A549 (cell line): ENCODE measurements around the gene ACTN2. TPM values are rescaled to one million over a fixed set of nuclear protein-coding genes. Genes with fewer than 3 reads are reported as not detected.

Source experiments
- ATAC-seq, 2 experiments: fragments of 200-7000 bp in 1 of 2; fragments of >200 bp in 1 of 2; cut with Nextera tagmentation in 1 of 2; cut with Tn5 transposase in 1 of 2; 3 replicates each; pipeline versions ENCODE4 v1.8.0 to v1.9.1; 2018 to 2020; ENCODE audit warnings: mild to moderate bottlenecking in 1 of 2, moderate library complexity in 1 of 2
- CTCF ChIA-PET: fragments of 300-600 bp; sonication (Branson Sonifier 250); formaldehyde crosslinking; extraction: SDS; loops from one replicate; lab custom pipeline; 2021; ENCODE audit warnings: antibody characterized with exemption, inconsistent platforms; lab: Yijun Ruan, JAX
- POLR2A ChIA-PET: fragments of 350-600 bp; formaldehyde crosslinking; extraction: SDS; loops from one replicate; lab custom pipeline; 2021; ENCODE audit warnings: antibody characterized with exemption, inconsistent platforms; lab: Yijun Ruan, JAX
- DNase-seq, 2 experiments: peaks; one replicate each; pipeline versions ENCODE4 v3.0.0 to v3.0.0-alpha.2; 2011 to 2016; ENCODE audit warnings: low read depth in 1 of 2, low spot score in 1 of 2
- FAIRE-seq: peaks from 2 replicates; lab custom pipeline; 2011; peaks lifted over from hg19 to GRCh38; lab: Jason Lieb, UNC
- H3K27ac ChIP-seq, 2 experiments: fragments of >200 bp; sonication (Bioruptor Twin); formaldehyde crosslinking; 3 replicates each; pipeline ENCODE4 v1.5.1; 2016 to 2017
- H3K4me1 ChIP-seq: fragments of >200 bp; sonication (Bioruptor Twin); formaldehyde crosslinking; 3 replicates; pipeline ENCODE4 v1.6.1; 2016
- H3K4me2 ChIP-seq: fragments of >200 bp; sonication (Bioruptor Twin); formaldehyde crosslinking; 3 replicates; pipeline ENCODE4 v1.6.1; 2016
- H3K4me3 ChIP-seq: fragments of >200 bp; sonication (Bioruptor Twin); formaldehyde crosslinking; 3 replicates; pipeline ENCODE4 v1.5.1; 2016
- H3K9me3 ChIP-seq: fragments of >200 bp; sonication (Bioruptor Twin); formaldehyde crosslinking; 3 replicates; pipeline ENCODE4 v1.6.1; 2016
- CBX2 ChIP-seq: fragments of 200-600 bp; sonication (generic); IDR thresholded peaks from 2 replicates; pipeline ENCODE4 v1.6.1; 2016; ENCODE audit warnings: low read depth, mild to moderate bottlenecking, borderline replicate concordance
- CHD2 ChIP-seq: fragments of 150-350 bp; IDR thresholded peaks from 2 replicates; pipeline ENCODE4 v1.6.1; 2014; ENCODE audit warnings: low read length; ENCODE audit not compliant: partially characterized antibody
- CHD4 ChIP-seq: fragments of 200-600 bp; sonication (generic); IDR thresholded peaks from 2 replicates; pipeline ENCODE4 v1.6.1; 2016; ENCODE audit warnings: antibody characterized with exemption, mild to moderate bottlenecking, borderline replicate concordance
- EHF ChIP-seq: fragments of 250-450 bp; sonication (Bioruptor Pico); IDR thresholded peaks from 2 replicates; pipeline ENCODE4 v1.5.0; 2020; ENCODE audit warnings: mild to moderate bottlenecking
- EP300 ChIP-seq, 2 experiments: fragments of >200 bp; sonication (Bioruptor Twin); formaldehyde crosslinking; IDR thresholded peaks; 2 replicates in 1 of 2; 3 replicates in 1 of 2; pipeline ENCODE4 v1.6.1; 2016 to 2017
- ESRRA ChIP-seq: fragments of 150-350 bp; IDR thresholded peaks from 2 replicates; pipeline ENCODE4 v1.6.1; 2014; ENCODE audit warnings: mild to moderate bottlenecking, low read length, borderline replicate concordance
- FOSB ChIP-seq: fragments of 250-450 bp; sonication (Bioruptor Pico); IDR thresholded peaks from 2 replicates; pipeline ENCODE4 v1.5.0; 2020; ENCODE audit warnings: mild to moderate bottlenecking, moderate library complexity
- FOXS1 ChIP-seq: fragments of 250-450 bp; sonication (Bioruptor Pico); IDR thresholded peaks from 2 replicates; pipeline ENCODE4 v1.5.0; 2020; ENCODE audit warnings: mild to moderate bottlenecking, moderate library complexity
- HDAC2 ChIP-seq: fragments of 200-600 bp; sonication (generic); IDR thresholded peaks from 2 replicates; pipeline ENCODE4 v1.6.1; 2016
- HOXA7 ChIP-seq: fragments of 250-450 bp; sonication (Bioruptor Pico); IDR thresholded peaks from 2 replicates; pipeline ENCODE4 v1.5.0; 2020; ENCODE audit warnings: mild to moderate bottlenecking, moderate library complexity
- HOXB5 ChIP-seq: fragments of 250-450 bp; sonication (Bioruptor Pico); IDR thresholded peaks from 2 replicates; pipeline ENCODE4 v1.5.0; 2020; ENCODE audit warnings: mild to moderate bottlenecking, moderate library complexity
- JUN ChIP-seq, 2 experiments: fragments of >200 bp; sonication (Bioruptor Twin); formaldehyde crosslinking; IDR thresholded peaks; 2 replicates in 1 of 2; 3 replicates in 1 of 2; pipeline ENCODE4 v1.6.1; 2016 to 2017
- MAZ ChIP-seq: fragments of 150-350 bp; IDR thresholded peaks from 2 replicates; pipeline ENCODE4 v1.6.1; 2014; ENCODE audit warnings: antibody characterized with exemption, low read depth, low read length, borderline replicate concordance
- NPAS2 ChIP-seq: fragments of 250-450 bp; sonication (Bioruptor Pico); IDR thresholded peaks from 2 replicates; pipeline ENCODE4 v1.8.0; 2022; ENCODE audit warnings: mild to moderate bottlenecking, moderate library complexity, borderline replicate concordance
- NR3C1 ChIP-seq: fragments of >200 bp; sonication (Bioruptor Twin); formaldehyde crosslinking; IDR thresholded peaks from 3 replicates; pipeline ENCODE4 v1.6.1; 2017
- POLR2AphosphoS2 ChIP-seq: conservative IDR thresholded peaks from 2 replicates; pipeline ENCODE4 v1.6.1; 2012; ENCODE audit warnings: low read length, improper control_type of control experiment, inconsistent platforms
- RARB ChIP-seq: fragments of 250-450 bp; sonication (Bioruptor Pico); IDR thresholded peaks from 2 replicates; pipeline ENCODE4 v1.8.0; 2021; ENCODE audit warnings: mild to moderate bottlenecking, moderate library complexity
- RCOR1 ChIP-seq: fragments of 150-350 bp; IDR thresholded peaks from 2 replicates; pipeline ENCODE4 v1.6.1; 2014; ENCODE audit warnings: antibody characterized with exemption, low read length, low read depth
- RNF2 ChIP-seq: fragments of 200-600 bp; sonication (generic); IDR thresholded peaks from 2 replicates; pipeline ENCODE4 v1.6.1; 2016; ENCODE audit warnings: low read depth, mild to moderate bottlenecking, antibody characterized with exemption, moderate library complexity, borderline replicate concordance
- SMC3 ChIP-seq: fragments of >200 bp; sonication (Bioruptor Twin); formaldehyde crosslinking; IDR thresholded peaks from 3 replicates; pipeline ENCODE4 v1.6.1; 2018; ENCODE audit warnings: inconsistent platforms
- TP53 ChIP-seq: fragments of 250-450 bp; sonication (Bioruptor Pico); IDR thresholded peaks from 2 replicates; pipeline ENCODE4 v1.5.0; 2021; ENCODE audit warnings: mild to moderate bottlenecking, moderate library complexity
- ZC3H11A ChIP-seq: fragments of 450-650 bp; IDR thresholded peaks from 2 replicates; pipeline ENCODE4 v1.6.1; 2014; ENCODE audit warnings: antibody characterized with exemption, mild to moderate bottlenecking
- ZNF302 ChIP-seq: fragments of 250-450 bp; sonication (Bioruptor Pico); IDR thresholded peaks from 2 replicates; pipeline ENCODE4 v1.9.0; 2021; ENCODE audit warnings: inconsistent platforms, mild to moderate bottlenecking, moderate library complexity
- ZSCAN20 ChIP-seq: fragments of 250-450 bp; sonication (Bioruptor Pico); IDR thresholded peaks from 2 replicates; pipeline ENCODE4 v1.8.0; 2022; ENCODE audit warnings: mild to moderate bottlenecking, moderate library complexity
- WGBS: methylation state at CpG from one replicate; pipeline ENCODE4 v1.1.6; 2017; ENCODE audit errors: missing lambda C conversion rate; 5-methylcytosine and 5-hydroxymethylcytosine counted together
- polyA plus RNA-seq, 4 experiments: library from polyadenylated mRNA; depleted of rRNA in 3 of 4; stranded (reverse); fragments of >200 nt; fragmentation: RNase III in 1 of 4; extraction: RNeasy Plus Mini Kit Qiagen cat#74134 plus additional on column Dnase treatment in 1 of 4; gene quantifications; 2 replicates in 3 of 4; 3 replicates in 1 of 4; pipeline ENCODE4 v1.2.3, GENCODE V29; 2011 to 2017
- TF ChIP-seq, protein P1 (sequence below): IDR thresholded peaks from 2 replicates; pipeline ENCODE4 v1.6.1; 2012; ENCODE audit warnings: low read depth, borderline replicate concordance
- TF ChIP-seq, protein P2 (sequence below): fragments of >200 bp; sonication (Bioruptor Twin); formaldehyde crosslinking; IDR thresholded peaks from 3 replicates; pipeline ENCODE4 v1.5.1; 2016
- TF ChIP-seq, protein P3 (sequence below): fragments of 450-650 bp; IDR thresholded peaks from 2 replicates; pipeline ENCODE4 v1.6.1; 2014; ENCODE audit warnings: antibody characterized with exemption
- TF ChIP-seq, protein P4 (sequence below): fragments of >200 bp; sonication (Bioruptor Twin); formaldehyde crosslinking; IDR thresholded peaks from 2 replicates; pipeline ENCODE4 v1.6.1; 2016

Gene ACTN2
- polyA plus RNA-seq, 2 of the 4 experiments (the other 2 are of a cell fraction): not detected

DNA sequence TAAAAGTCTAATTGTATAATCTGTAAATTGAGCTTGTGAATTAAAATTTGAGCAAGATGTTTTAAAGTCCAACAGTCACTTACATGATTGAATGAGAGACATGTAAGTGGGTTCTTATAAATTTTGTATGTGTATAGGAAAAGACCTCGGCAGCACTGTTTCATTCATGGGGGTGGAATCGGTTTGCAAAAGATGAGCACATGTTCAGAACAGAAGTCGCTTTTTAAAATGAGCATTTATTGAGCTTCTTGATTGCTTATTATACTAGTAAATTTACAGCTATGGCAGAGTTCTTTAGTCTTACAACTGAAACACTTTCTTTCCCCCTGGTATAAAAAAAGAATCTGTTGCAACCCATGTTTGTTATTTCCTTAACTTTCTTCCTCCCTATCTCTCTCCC, 33.9 kb downstream of the ACTN2 start:
- Histone ChIP-seq H3K4me2 (no peak overlapping the region), H3K27ac (no peak overlapping the region), H3K4me3 (no peak overlapping the region)
- CTCF ChIA-PET: interaction anchor here (0.7 kb wide), 1 partner anchor 19 kb away, joined by 4 read pairs; no protein-coding TSS in a partner anchor
- DNase-seq (no peak), FAIRE-seq (no peak)
- POLR2A ChIA-PET: no interaction called here
- WGBS: 10% methylated on average over 3 of the region's 3 CpGs
- TF ChIP-seq MAZ (no peak), EP300 (IDR thresholded peaks at IDR 0.05) (no peak), NPAS2 (CRISPR knock-in tag) (no peak), CHD2 (no peak), HOXA7 (CRISPR knock-in tag) (no peak), RNF2 (no peak), ZSCAN20 (CRISPR knock-in tag) (no peak), ESRRA (no peak), EHF (CRISPR knock-in tag) (no peak), CBX2 (no peak), NR3C1 (no peak)
- TF ChIP-seq, protein P1, sequence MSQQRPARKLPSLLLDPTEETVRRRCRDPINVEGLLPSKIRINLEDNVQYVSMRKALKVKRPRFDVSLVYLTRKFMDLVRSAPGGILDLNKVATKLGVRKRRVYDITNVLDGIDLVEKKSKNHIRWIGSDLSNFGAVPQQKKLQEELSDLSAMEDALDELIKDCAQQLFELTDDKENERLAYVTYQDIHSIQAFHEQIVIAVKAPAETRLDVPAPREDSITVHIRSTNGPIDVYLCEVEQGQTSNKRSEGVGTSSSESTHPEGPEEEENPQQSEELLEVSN: no peak
- TF ChIP-seq, all 56 proteins: peak for 0
- no peak for ATAC-seq
- Histone ChIP-seq H3K4me1 (no peaks in the 10 kb centered on the region), H3K9me3 (no peaks in the 10 kb centered on the region)

DNA sequence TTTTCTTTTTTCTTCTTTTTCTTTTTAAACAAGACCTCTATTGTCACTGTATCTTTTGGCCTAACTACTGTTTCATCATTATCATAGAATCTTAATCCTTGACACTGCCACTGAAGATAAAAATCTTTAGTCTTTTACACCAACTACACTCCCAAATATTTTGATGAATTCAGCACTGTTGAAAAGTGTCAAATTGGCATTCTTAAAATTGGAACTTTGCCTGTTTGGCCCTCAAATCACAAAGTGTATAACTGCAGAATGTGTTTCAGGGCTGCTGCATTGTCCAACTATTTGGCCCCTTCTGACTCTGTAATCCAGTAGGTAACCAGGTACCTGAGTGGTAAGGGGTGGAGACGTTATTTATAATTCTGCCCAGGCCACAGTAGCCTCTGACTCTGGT, 34.3 kb downstream of the ACTN2 start:
- POLR2A ChIA-PET: no interaction called here
- WGBS: 0% methylated on average over 1 of the region's 1 CpG
- H3K4me2 ChIP-seq: no peak overlapping the region
- no peak for DNase-seq
- no peak for TF ChIP-seq ZC3H11A
- no peak for TF ChIP-seq ZNF302 (CRISPR knock-in tag)
- TF ChIP-seq RCOR1: no peak
- TF ChIP-seq HDAC2: no peak
- TF ChIP-seq, protein P2, sequence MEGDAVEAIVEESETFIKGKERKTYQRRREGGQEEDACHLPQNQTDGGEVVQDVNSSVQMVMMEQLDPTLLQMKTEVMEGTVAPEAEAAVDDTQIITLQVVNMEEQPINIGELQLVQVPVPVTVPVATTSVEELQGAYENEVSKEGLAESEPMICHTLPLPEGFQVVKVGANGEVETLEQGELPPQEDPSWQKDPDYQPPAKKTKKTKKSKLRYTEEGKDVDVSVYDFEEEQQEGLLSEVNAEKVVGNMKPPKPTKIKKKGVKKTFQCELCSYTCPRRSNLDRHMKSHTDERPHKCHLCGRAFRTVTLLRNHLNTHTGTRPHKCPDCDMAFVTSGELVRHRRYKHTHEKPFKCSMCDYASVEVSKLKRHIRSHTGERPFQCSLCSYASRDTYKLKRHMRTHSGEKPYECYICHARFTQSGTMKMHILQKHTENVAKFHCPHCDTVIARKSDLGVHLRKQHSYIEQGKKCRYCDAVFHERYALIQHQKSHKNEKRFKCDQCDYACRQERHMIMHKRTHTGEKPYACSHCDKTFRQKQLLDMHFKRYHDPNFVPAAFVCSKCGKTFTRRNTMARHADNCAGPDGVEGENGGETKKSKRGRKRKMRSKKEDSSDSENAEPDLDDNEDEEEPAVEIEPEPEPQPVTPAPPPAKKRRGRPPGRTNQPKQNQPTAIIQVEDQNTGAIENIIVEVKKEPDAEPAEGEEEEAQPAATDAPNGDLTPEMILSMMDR: no peak
- no peak for TF ChIP-seq SMC3
- no peak for TF ChIP-seq HOXA7 (CRISPR knock-in tag)
- no peak for TF ChIP-seq NR3C1
- TF ChIP-seq CBX2: no peak
- TF ChIP-seq CHD4: no peak
- no peak for TF ChIP-seq RARB
- TF ChIP-seq JUN (IDR thresholded peaks at IDR 0.05): no peak
- no peak for TF ChIP-seq POLR2AphosphoS2
- TF ChIP-seq FOXS1: no peak
- TF ChIP-seq, protein P3, sequence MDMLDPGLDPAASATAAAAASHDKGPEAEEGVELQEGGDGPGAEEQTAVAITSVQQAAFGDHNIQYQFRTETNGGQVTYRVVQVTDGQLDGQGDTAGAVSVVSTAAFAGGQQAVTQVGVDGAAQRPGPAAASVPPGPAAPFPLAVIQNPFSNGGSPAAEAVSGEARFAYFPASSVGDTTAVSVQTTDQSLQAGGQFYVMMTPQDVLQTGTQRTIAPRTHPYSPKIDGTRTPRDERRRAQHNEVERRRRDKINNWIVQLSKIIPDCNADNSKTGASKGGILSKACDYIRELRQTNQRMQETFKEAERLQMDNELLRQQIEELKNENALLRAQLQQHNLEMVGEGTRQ: no peak
- TF ChIP-seq, protein P4, sequence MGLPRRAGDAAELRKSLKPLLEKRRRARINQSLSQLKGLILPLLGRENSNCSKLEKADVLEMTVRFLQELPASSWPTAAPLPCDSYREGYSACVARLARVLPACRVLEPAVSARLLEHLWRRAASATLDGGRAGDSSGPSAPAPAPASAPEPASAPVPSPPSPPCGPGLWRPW: no peak
- TF ChIP-seq HOXB5: no peak
- TF ChIP-seq FOSB (CRISPR knock-in tag): no peak
- no peak for TF ChIP-seq TP53
- TF ChIP-seq, protein P1: no peak
- TF ChIP-seq, all 56 proteins: peak for 0
- FAIRE-seq (no peak), ATAC-seq (no peak)
- Histone ChIP-seq H3K9me3 (no peaks in the 10 kb centered on the region), H3K27ac (no peak overlapping the region), H3K4me1 (no peaks in the 10 kb centered on the region), H3K4me3 (no peak overlapping the region)
- CTCF ChIA-PET: no interaction called here
